ENCODE data around the gene DQX1. TPM values are rescaled to one million over a fixed set of nuclear protein-coding genes. Genes with fewer than 3 reads are reported as not detected.

DQX1 gene
- total RNA-seq, 4 donors from 2014 or later = not detected

GRCh38 chr2:74515271-74515980 is 10.6 kb downstream of the DQX1 start:
- no peak for TF ChIP-seq CTCF (IDR thresholded peaks at IDR 0.05)
- DNase-seq (ENCODE audit: low spot score) (no peak), ATAC-seq (ENCODE audit: low FRiP score) (no peak)

- no peak for DNase-seq (ENCODE audit: low spot score)
- TF ChIP-seq CTCF (IDR thresholded peaks at IDR 0.05) = no peak
- no peak for ATAC-seq (ENCODE audit: low FRiP score)
Observed at GRCh38 chr2:74514368-74515270, 11.4 kb downstream of the DQX1 start, which contains the start of gene TLX2. TSS of gene TLX2 (plus strand) at chr2:74514450. CDS start at chr2:74514807, 357 bp downstream.

- no peak for ATAC-seq (ENCODE audit: low FRiP score)
- no peak for DNase-seq (ENCODE audit: low spot score)
- TF ChIP-seq CTCF (IDR thresholded peaks at IDR 0.05) = no peak
Observed at GRCh38 chr2:74513605-74514367, 12.2 kb downstream of the DQX1 start.

- DNase-seq (ENCODE audit: low spot score) (no peak), ATAC-seq (ENCODE audit: low FRiP score) (no peak)
- TF ChIP-seq CTCF (IDR thresholded peaks at IDR 0.05) = no peak
Observed at GRCh38 chr2:74512744-74513604, 13.1 kb downstream of the DQX1 start.

- no peak for ATAC-seq (ENCODE audit: low FRiP score)
- no peak for TF ChIP-seq CTCF (IDR thresholded peaks at IDR 0.05)
- DNase-seq (ENCODE audit: low spot score) = no peak
Observed at GRCh38 chr2:74511104-74511989, 14.7 kb downstream of the DQX1 start.

Data from omental fat pad (tissue), 4 donors.